HG02759 (cell line): ENCODE results near the gene CIDEC.
"Not testable (repeated sequence)": the region's sequence is repeated elsewhere in the genome, so short reads cannot be mapped to it uniquely, and the experiment has no call there.

Experiments used
- ATAC-seq: cut with Tn5 transposase; IDR thresholded peaks from one replicate; pipeline ENCODE4 v1.9.1; 2021; ENCODE audit warnings: mild to moderate bottlenecking, moderate library complexity; ENCODE audit not compliant: unreplicated experiment

Gene CIDEC

DNA sequence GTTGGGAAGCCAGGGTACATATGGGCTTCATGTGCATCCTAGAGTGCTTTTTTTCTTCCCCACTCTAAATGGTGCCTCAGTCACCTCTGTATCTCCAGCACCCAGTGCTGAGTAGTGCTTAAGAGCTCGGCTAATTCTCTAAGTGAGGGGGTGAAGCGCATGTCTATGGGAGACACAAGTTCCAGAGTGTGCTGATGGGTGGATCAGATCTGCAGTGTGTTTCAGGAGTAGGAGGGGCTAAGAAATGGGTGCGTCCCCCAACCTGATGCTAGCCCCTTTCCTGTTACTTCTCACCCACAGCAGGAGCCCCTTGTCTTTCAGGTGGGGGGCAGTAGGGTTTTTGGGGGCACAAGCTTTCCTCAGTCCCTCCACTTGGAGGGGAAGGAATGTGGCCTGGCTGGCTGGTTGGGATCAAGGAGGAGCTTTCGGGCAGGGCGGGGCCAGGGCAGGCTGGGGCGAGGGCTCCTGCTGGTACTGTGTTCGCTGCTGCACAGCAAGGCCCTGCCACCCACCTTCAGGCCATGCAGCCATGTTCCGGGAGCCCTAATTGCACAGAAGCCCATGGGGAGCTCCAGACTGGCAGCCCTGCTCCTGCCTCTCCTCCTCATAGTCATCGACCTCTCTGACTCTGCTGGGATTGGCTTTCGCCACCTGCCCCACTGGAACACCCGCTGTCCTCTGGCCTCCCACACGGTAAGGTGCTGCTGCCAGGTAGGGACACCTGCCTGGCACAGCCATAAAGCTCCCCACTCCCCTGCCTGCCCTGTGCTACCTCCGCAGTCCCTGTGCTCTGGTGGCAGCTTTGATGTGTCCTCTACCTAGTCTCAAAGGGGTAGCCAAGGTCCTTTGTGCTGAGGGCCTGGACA is 22.6 kb upstream of the CIDEC start, which contains the start of gene IL17RE:
IL17RE (plus strand) TSS at position 477 of the 866 bp plus-strand sequence; CDS start at position 562, 85 bp downstream.
- ATAC-seq: no peak

DNA sequence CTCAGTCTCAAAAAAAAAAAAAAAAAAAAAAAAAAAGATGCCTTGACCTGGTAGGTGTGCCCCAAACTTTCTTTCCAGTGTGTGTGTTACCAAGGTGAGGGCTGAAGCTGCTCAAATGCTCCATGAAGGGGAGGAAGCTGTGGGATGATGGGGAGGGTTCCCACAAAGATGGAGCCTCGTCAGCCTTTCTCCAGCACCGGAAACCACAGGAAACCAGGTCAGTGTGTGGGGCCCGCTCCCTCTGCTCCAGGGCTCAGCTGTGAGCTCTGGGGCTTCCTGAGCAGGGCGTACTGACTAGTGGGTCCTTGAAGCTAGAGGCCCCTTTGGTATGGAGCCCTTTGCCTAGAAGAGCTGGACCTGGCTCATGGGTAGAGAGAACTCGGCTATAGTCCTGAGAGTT is 21.9 kb upstream of the CIDEC start:
- ATAC-seq: no peak

DNA sequence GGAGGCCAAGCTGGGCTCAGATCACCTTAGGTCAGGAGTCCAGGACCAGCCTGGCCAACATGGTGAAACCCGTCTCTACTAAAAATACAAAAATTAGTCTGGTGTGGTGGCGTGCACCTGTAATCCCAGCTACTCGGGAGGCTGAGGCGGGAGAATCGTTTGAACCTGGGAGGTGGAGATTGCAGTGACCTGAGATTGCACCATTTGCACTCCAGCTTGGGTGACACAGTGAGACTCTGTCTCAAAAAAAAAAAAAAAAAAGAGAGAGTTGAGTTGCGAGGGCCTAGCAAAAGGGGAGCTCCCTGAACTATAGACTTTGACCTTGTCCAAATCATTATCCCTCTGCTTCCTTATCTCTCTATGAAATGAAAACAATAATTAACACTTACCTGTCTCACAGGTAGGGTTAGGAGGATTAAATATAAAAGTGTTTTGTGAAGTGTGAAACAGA is 20.9 kb upstream of the CIDEC start:
- ATAC-seq: not testable (repeated sequence)

DNA sequence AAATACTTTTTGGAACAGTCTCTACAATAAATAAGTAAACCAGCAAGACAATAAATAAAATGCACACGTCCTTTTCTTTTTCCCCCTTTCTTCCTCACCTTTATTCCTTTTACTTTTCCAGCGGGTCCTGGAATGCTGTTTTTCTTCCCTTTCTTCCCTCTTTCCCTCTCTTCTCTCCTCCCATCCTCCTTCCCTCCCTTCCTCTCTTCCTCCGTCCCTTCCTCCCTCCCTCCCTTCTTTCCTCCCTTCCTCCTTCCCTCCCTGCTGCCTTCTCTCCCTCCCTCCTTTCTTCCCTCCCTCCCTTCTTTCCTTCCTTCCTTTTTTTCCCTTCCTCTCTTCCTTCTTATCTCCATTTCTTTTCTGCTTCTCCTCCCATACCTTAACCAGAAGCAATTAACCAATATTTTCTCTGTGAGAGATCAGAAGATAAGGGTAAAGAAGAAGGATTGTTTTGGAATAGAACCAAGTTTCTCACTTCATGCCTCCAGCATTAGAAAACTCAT is 19.3 kb upstream of the CIDEC start:
- ATAC-seq: no peak

DNA sequence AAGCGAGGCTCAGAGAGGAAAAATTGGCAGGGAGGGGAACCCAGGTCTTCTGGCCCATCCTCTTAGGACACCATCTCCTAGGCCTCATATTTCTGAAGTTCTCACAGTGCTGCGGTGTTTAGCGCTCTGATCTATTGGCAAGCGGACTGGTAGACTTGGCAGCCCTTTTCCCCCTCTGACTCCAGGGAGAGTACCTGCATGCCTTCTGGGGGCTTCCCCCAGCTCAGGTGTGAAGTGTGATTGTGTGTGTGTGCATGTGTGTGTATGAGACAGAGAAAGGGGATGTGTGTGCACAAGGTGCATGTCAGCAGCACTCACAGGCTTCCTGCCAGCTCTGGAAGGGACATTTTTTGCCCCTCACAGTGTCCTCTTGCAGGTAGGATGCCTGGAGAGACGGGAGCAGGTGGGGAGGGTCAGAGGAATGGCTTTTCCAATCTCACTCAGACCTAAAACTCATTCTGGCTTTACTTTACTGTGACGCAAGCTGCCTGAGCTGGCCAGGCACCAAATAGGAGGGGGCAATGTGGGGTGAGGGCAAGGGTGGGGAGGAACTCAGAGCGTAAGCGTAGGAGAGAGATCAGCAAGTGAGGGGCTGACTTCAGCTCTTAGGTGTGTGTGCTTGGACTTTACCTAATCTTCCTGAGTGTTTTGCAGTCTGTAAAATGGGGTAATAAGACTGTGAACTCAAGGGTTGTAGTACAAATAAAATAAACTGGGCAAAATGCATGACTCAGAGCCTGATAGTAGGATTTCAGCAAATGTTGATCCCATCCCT is 18.6 kb upstream of the CIDEC start:
- ATAC-seq: no peak

DNA sequence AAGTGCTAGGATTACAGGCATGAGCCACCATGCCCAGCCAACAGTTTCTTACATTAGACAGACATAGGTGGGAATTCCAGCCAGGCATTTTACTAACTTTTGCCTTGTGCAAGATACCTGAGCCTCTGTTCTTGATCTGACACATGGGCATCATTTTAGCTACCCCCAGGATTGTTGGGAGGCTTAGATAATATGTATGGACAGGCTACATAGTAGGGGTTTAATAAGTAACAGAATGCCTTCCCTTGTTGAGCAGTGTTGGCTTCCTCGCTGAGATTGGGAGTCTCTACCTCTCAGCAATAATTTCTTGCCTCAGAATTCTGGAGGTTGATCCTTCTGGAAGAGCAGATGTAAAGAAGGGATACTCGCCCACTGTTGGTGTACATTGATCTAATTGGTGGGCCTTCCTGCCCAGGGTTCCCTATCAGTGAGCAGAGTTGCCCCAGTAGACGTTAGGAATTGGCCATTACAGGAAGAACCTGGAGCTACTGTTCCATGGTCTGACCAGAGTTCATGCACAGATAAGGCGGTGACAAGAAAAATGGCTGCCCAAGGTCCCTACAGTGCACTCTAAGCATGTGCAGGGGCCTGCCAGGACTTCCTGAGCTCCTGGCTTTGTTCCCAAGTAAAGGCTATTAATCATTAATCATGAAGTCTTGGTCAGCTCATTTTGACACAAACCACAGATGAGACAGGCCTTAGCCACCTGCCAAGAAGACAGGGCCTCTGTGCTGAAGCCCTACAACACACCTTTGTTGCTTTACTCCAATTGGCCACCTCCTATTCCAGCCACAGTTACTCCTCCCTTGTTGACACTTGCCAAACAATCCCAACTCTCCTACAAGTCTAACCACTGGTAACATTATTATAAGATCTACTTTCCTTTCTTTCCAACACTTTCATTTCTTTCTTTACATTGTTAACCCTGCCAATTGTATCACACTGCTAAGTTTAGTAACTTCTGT is 17.6 kb upstream of the CIDEC start:
- peak; percentile 75 for ATAC-seq

DNA sequence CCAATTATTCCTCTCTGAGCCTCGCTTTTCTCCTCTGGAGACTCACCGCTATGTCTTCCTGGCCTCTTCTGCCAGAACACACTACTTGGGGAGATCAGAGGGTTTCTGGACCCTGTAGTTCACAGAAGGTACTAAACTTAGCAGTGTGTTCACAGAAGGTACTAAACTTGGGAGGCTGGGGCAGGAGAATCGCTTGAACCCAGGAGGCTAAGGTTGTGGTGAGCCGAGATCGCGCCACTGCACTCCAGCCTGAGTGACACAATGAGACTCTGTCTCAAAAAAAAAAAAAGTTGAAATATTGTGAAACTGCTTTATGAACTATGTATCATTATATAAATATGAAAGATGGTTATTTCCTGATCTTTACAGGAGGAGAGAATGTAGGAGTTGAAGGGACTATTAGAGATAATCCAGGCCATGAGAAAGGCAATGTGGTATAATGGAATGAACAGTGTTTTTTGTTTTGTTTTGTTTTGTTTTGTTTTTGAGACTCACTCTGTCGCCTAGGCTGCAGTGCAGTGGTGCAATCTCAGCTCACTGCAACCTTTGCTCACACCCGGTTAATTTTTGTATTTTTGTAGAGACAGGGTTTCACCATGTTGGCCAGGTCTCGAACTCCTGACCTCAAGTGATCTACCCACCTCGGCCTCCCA is 16.8 kb upstream of the CIDEC start:
- not testable (repeated sequence) for ATAC-seq

DNA sequence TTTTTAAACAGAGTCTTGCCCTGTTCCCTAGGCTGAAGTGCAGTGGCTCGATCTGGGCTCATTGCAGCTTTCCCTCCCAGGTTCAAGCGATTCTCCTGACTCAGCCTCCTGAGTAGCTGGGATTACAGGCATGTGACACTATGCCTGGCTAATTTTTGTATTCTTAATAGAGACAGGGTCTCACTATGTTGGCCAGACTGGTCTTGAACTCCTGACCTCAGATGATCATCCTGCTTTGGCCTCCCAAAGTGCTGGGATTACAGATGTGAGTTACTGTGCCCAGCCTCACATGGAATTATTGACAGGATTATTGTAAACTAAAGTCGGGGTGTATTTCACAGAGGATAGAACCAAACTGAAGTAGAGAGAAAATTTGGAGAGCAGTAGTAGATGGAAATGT is 15.7 kb upstream of the CIDEC start:
- not testable (repeated sequence) for ATAC-seq

DNA sequence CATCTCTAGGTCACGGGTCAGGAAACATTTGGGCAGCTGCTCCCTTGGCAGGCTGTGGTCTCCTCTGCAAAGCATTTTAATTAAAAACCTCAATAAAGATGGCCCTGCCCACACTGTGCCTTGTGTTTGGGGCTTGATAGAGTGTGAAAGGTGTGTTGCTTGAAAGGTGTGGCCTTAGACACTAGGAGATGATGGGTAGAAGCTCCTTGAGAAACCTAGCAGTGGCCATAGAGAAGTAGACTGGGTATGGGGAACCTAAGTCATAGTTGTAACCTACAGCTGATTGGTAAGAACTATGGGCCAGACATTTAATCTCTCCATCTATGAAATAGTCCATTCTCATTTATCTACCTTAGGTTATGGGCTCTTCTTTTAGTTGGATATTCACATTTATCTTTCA is 13.7 kb upstream of the CIDEC start:
- no peak for ATAC-seq

DNA sequence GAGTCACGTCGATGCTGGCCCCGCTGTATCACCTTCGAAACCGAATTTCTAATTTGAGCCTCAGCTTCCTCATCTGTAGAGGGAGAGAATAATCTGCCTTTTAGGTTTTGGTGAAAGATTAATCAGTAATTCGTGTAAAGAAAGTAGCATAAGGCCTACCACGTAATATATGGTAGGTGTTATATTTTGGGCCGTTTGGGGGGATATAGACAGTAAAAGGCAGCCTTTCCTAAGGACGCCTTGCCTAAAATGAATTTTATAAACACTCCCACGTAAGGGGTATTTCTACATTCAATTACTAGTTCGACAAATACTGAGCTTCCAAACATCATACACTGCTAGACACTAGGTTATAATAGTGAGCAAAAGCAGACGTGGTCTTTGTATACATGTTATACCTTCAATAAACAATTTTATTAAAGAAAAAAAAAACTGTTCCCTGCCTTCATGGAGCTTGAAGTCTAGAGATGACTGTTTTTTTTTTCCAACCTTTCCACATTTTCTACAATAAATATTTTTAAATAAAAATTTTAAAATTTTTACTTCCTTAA is 11.1 kb upstream of the CIDEC start:
- no peak for ATAC-seq

DNA sequence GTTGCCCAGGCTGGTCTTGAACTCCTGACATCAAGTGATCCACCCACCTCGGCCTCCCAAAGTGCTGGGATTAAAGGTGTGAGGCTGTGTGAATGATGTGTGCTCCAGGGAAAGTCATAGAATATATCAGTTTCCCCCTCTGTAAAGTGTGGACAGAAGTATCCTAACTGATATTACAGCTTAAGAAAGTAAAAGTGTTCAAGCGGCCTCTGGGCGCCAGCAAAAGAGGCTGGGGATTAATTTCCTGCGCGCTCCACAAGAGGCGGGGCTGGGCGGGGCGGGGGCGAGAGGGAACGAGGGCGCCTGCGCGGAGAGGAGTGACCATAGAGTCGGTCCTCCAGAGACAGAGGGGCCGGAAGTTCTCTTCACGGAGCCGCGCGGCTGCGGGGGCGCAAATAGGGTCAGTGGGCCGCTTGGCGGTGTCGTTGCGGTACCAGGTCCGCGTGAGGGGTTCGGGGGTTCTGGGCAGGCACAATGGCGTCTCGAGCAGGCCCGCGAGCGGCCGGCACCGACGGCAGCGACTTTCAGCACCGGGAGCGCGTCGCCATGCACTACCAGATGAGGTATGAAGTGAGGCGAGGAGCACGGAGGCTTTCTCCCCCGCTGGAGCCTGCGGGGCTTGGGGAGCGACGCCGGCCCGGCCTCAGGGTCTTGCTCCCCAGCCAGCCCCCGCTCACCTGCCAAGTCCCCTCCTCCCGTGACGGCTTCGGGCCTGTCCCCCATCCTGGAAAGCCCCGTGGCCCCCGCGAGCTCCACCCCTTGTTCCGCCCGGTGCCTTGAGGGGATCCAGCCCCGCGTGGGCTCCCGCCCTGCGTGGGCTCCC is 10.4 kb upstream of the CIDEC start, which contains the start of gene JAGN1:
JAGN1 (plus strand) TSS at position 362 of the 823 bp plus-strand sequence; CDS start at position 475, 113 bp downstream.
- ATAC-seq: peak; percentile 85

DNA sequence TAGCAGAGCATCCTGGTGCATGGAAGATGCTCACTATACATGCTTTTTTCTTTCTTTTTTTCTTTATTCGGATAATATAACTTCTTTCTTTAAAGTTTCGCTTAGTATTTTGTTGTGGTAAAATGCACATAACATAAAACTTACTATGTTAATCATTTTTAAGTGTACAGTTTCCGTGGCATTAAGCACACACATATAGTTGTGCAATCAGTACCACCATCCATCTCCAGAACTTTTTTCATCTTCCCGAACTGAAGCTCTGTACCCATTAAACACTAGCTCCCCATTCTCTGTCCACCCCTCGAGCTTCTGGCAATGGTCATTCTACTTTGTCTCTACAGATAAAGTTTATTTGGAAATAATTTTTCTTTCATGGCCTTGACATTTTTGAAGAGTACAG is 9.4 kb upstream of the CIDEC start:
- ATAC-seq: no peak

DNA sequence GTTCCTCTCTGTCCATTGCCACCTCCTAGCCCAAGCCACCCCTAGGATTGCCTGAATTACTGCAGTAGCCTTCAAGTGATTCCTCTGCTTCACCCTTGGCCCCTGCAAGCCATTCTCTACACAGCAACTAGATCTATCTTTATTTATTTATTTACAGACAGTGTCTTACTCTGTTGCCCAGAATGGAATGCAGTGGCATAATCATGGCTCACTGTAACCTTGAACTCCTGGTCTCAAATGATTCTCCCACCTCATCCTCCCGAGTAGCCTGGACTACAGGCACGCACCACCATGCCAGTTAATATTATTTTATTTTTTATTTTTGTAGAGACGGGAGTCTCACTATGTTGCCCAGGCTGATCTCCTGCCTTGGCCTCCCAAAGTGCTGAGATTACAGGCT is 8.5 kb upstream of the CIDEC start:
- no peak for ATAC-seq

DNA sequence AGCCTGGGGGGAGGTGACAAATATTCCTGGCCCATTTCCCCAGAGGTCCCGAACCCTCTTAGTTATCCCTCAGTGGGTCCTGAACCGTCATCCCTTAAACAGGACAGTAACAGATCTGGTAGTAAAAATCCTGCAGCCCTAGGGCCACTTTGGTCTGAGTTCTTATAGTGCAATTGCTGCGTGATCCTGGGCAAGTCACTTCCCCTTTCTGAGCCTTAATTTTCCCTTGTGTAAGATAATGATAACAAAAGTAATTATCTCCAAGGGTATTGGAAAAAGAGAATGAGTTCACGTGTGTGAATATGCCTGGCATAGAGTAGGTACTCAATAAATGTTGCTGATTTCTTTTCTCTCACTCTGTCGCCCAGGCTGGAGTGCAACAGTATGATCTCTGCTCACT is 7.4 kb upstream of the CIDEC start:
- no peak for ATAC-seq

DNA sequence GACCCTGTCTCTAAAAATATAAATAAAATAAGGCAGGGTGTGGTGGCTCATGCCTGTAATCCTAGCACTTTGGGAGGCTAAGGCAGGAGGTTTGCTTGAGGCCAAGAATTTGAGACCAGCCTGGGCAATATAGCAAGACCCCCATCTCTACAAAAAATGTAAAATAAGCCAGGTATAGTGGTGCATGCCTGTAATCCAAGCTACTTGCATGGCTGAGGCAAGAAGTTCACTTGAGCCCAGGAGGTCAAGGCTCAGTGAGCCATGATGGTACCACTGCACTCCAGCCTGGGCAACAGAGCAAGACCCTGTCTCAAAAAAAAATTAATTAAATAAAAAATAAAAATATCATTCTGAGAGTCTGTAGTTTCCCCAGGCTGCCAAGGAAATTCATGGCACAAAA is 6.3 kb upstream of the CIDEC start:
- no peak for ATAC-seq

DNA sequence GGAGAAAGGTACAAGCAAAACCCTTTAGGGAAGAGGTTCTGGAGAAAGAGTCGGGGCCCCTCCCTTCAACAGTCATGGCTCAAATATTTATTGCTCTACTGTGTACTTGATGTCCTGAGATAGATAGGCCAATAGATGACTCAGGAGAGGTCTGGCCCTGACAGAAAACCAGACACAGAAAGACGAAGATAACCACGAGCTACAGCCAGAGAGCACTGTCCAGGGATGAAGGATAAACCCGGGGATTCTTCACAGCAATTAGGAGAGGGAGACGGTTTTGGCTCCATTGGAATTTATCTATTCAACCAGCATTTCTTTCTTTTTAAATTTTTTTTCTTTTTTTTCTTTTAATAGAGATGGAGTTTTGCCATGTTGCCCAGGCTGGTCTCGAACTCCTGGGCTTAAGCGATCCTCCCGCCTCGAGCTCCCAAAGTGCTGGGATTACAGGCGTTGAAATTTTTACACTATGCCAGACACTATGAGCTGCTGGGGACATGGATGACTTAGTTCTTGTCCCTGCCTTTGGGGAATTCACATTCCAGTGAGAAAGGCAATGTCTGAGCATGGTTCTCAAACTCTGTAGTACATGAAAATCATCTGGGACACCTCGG is 4.6 kb upstream of the CIDEC start:
- no peak for ATAC-seq

DNA sequence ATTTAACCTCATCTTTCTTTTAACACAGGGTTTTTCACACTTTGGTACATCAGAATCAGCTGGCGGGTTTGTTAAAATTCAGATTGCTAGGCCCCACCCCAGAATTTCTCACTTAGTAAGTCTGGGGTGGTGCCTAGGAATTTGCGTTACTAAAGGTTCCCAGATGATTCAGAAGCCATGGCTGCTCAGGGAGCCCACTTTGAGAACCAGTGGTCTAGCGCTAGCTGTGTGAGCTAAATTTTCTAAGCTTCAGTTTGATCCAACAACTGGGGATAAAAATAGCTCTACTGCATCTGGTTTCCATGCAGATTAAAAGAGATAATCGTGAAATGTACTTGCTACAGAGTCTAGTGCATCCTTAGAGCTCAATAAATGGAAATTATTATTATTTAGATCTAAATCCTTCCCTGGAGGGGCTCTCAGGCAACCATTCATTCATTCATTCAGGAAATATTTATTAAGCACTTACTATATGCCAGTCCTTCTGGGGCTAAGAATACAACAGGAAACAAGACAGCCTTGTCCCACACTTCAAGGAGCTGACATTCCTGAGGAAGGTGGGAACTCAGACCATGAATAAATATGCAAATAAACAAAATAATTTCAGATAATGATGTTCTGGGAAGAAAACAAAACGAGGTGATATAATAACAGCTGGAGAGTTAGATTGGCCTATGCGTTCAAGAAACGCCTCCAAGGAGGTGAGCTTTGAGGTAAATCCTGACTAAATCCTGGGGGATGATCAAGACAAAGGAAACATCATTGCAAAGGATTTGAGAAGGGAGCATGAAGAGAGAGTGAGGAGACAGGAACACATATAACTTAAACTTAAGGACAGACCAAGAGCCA is 3.9 kb upstream of the CIDEC start:
- no peak for ATAC-seq
